Neuronal stem cell (in vitro differentiated cells): Measurements from ENCODE around the gene DUSP3.
A peak's percentile ranks its signal among the peaks of the same experiment; 100 is the strongest.

Source experiments
- DNase-seq: peaks from one replicate; pipeline ENCODE4 v3.0.0-alpha.2; 2013; ENCODE audit warnings: low spot score
- H2AFZ ChIP-seq: one replicate; pipeline ENCODE4 v1.6.1; 2013; ENCODE audit warnings: mild to moderate bottlenecking, low read length, inconsistent platforms
- H2AK5ac ChIP-seq: 2 replicates; pipeline ENCODE4 v1.6.1; 2013; ENCODE audit warnings: low read depth, mild to moderate bottlenecking, inconsistent platforms, low read length, moderate library complexity, mixed read lengths
- H2BK120ac ChIP-seq: 2 replicates; pipeline ENCODE4 v1.6.1; 2013; ENCODE audit warnings: low read depth, mild to moderate bottlenecking, inconsistent platforms, low read length, moderate library complexity, mixed read lengths
- H2BK12ac ChIP-seq: one replicate; pipeline ENCODE4 v1.6.1; 2013; ENCODE audit warnings: low read length, inconsistent platforms
- H2BK15ac ChIP-seq: 2 replicates; pipeline ENCODE4 v1.6.1; 2013; ENCODE audit warnings: mild to moderate bottlenecking, low read length, inconsistent platforms, mixed read lengths
- H2BK5ac ChIP-seq: one replicate; pipeline ENCODE4 v1.6.1; 2013; ENCODE audit warnings: inconsistent platforms, mild to moderate bottlenecking, low read length, moderate library complexity
- H3K14ac ChIP-seq: one replicate; pipeline ENCODE4 v1.6.1; 2013; ENCODE audit warnings: low read length, inconsistent platforms
- H3K18ac ChIP-seq: 2 replicates; pipeline ENCODE4 v1.6.1; 2013; ENCODE audit warnings: low read length, inconsistent platforms
- H3K23ac ChIP-seq: 2 replicates; pipeline ENCODE4 v1.6.1; 2013; ENCODE audit warnings: low read depth, mild to moderate bottlenecking, mixed read lengths, low read length, inconsistent platforms; ENCODE audit not compliant: poor library complexity
- H3K27ac ChIP-seq: replicated peaks from 3 replicates; pipeline ENCODE4 v1.5.1; 2013; ENCODE audit warnings: low read length, inconsistent platforms
- H3K27me3 ChIP-seq, 3 experiments: 2 replicates each; pipeline ENCODE4 v1.6.1; 2013; ENCODE audit warnings: low read length in 3 of 3, mild to moderate bottlenecking in 2 of 3, inconsistent platforms in 1 of 3, low read depth in 1 of 3, mixed read lengths in 1 of 3, moderate library complexity in 1 of 3; ENCODE audit not compliant: control insufficient read depth in 3 of 3, insufficient read depth in 3 of 3
- H3K36me3 ChIP-seq, 2 donors: replicated peaks in 1 of 2; 2 replicates each; pipeline ENCODE4 v1.6.1; 2013; ENCODE audit warnings: low read length in 2 of 2; ENCODE audit not compliant: control insufficient read depth in 2 of 2, insufficient read depth in 2 of 2
- H3K4ac ChIP-seq: 2 replicates; pipeline ENCODE4 v1.6.1; 2013; ENCODE audit warnings: inconsistent platforms, mild to moderate bottlenecking, low read length, moderate library complexity
- H3K4me1 ChIP-seq, 2 donors: 1 replicate in 1 of 2; 2 replicates in 1 of 2; pipeline ENCODE4 v1.6.1; 2013; ENCODE audit warnings: low read length in 2 of 2, low read depth in 1 of 2; ENCODE audit not compliant: control insufficient read depth in 2 of 2, insufficient read depth in 1 of 2
- H3K4me2 ChIP-seq: one replicate; pipeline ENCODE4 v1.6.1; 2013; ENCODE audit warnings: mild to moderate bottlenecking, low read length, inconsistent platforms; ENCODE audit not compliant: insufficient read depth, poor library complexity, severe bottlenecking
- H3K4me3 ChIP-seq, 2 donors: 2 replicates each; pipeline ENCODE4 v1.5.1; 2013; ENCODE audit warnings: low read length in 2 of 2, mild to moderate bottlenecking in 2 of 2, inconsistent platforms in 1 of 2, moderate library complexity in 1 of 2
- H3K79me1 ChIP-seq: one replicate; pipeline ENCODE4 v1.6.1; 2013; ENCODE audit warnings: low read depth, mild to moderate bottlenecking, inconsistent platforms, low read length, moderate library complexity
- H3K9ac ChIP-seq: one replicate; pipeline ENCODE4 v1.6.1; 2013; ENCODE audit warnings: mild to moderate bottlenecking, low read depth, low read length, inconsistent platforms; ENCODE audit not compliant: poor library complexity
- H3K9me3 ChIP-seq, 2 donors: replicated peaks in 1 of 2; 2 replicates each; pipeline versions ENCODE3 to v1.6.1; 2013; ENCODE audit warnings: low read length in 2 of 2, mild to moderate bottlenecking in 2 of 2, inconsistent platforms in 1 of 2, low read depth in 1 of 2, mixed read lengths in 1 of 2, moderate library complexity in 1 of 2; ENCODE audit not compliant: control insufficient read depth in 2 of 2, insufficient read depth in 1 of 2
- H4K8ac ChIP-seq: one replicate; pipeline ENCODE4 v1.6.1; 2013; ENCODE audit warnings: low read depth, mild to moderate bottlenecking, inconsistent platforms, low read length, moderate library complexity
- H4K91ac ChIP-seq: one replicate; pipeline ENCODE4 v1.6.1; 2013; ENCODE audit warnings: low read length, low read depth, mild to moderate bottlenecking, inconsistent platforms; ENCODE audit not compliant: poor library complexity
- WGBS, 2 donors: extraction: QIAGEN DNeasy Blood & Tissue Kit; methylation state at CpG; one replicate each; pipeline ENCODE4 v1.1.7; 2013; ENCODE audit warnings: missing lambda C conversion rate in 2 of 2, mixed read lengths in 1 of 2; ENCODE audit not compliant: insufficient read length in 2 of 2, insufficient replicate concordance in 1 of 2; ENCODE audit errors: extremely low coverage in 2 of 2; 5-methylcytosine and 5-hydroxymethylcytosine counted together

The DUSP3 gene

GRCh38 chr17:43767713-43768059, 11.1 kb downstream of the DUSP3 start:
- Histone ChIP-seq H3K4me1 (no peaks in the 10 kb centered on the region), H4K91ac (no peak overlapping the region), H2BK15ac (no peak overlapping the region), H3K36me3 (peaks cover 20 to 32% of the 10 kb centered on the region in 2 donors), H3K14ac (no peak overlapping the region), H3K4ac (no peak overlapping the region), H2AK5ac (no peak overlapping the region), H3K9me3 (no peaks in the 10 kb centered on the region), H3K4me2 (no peak overlapping the region), H4K8ac (no peak overlapping the region), H3K4me3 (no peak overlapping the region), H2AFZ (no peak overlapping the region), H3K27me3 (no peaks in the 10 kb centered on the region), H2BK12ac (no peak overlapping the region), H2BK120ac (no peak overlapping the region), H3K27ac (no peak overlapping the region), H3K79me1 (peaks cover 3% of the 10 kb centered on the region), H3K9ac (peak overlapping the region; percentile 3), H3K18ac (no peak overlapping the region), H3K23ac (no peak overlapping the region), H2BK5ac (no peak overlapping the region)
- WGBS, 2 donors = no CpG with 5 or more reads among the region's 5 CpGs
- DNase-seq = no peak

GRCh38 chr17:43767053-43767712, 11.6 kb downstream of the DUSP3 start:
- H3K4me2 ChIP-seq = no peak overlapping the region
- no peak overlapping the region for H2BK5ac ChIP-seq
- peak overlapping the region; percentile 3 for H3K9ac ChIP-seq
- H3K23ac ChIP-seq = no peak overlapping the region
- H2BK120ac ChIP-seq = no peak overlapping the region
- no peak overlapping the region for H4K8ac ChIP-seq
- no peak overlapping the region for H2AFZ ChIP-seq
- H3K14ac ChIP-seq = no peak overlapping the region
- no peak overlapping the region for H2AK5ac ChIP-seq
- H2BK12ac ChIP-seq = no peak overlapping the region
- H3K18ac ChIP-seq = no peak overlapping the region
- no peak overlapping the region for H3K4ac ChIP-seq
- peak overlapping the region in 1 of 2 donors; percentile 36 for H3K4me3 ChIP-seq
- no peak overlapping the region for H3K27ac ChIP-seq
- DNase-seq = no peak
- no peak overlapping the region for H2BK15ac ChIP-seq
- no peak overlapping the region for H4K91ac ChIP-seq
- H3K4me1 ChIP-seq = no peaks in the 10 kb centered on the region
- H3K79me1 ChIP-seq = no peaks in the 10 kb centered on the region
- no peaks in the 10 kb centered on the region for H3K9me3 ChIP-seq
- peaks cover 15 to 27% of the 10 kb centered on the region in 2 donors for H3K36me3 ChIP-seq
- no CpG with 5 or more reads among the region's 6 CpGs for WGBS, 2 donors
- no peaks in the 10 kb centered on the region for H3K27me3 ChIP-seq

- Histone ChIP-seq H2BK5ac (no peak overlapping the region), H3K4me1 (no peaks in the 10 kb centered on the region)
Measured at GRCh38 chr17:43766413-43767052, 12.2 kb downstream of the DUSP3 start.

GRCh38 chr17:43760254-43760852, 18.4 kb downstream of the DUSP3 start:
- H3K23ac ChIP-seq = no peak overlapping the region
- H3K18ac ChIP-seq = no peak overlapping the region
- no peak overlapping the region for H3K14ac ChIP-seq
- H3K27me3 ChIP-seq = peaks cover 0 to 40% (median 19%) of the 10 kb centered on the region in 3 experiments
- no peak overlapping the region for H2BK12ac ChIP-seq
- H3K4me2 ChIP-seq = no peak overlapping the region
- H3K4me3 ChIP-seq = no peak overlapping the region
- no peak overlapping the region for H3K4ac ChIP-seq
- no peak overlapping the region for H3K27ac ChIP-seq
- no peak overlapping the region for H2BK120ac ChIP-seq
- no peaks in the 10 kb centered on the region for H3K9me3 ChIP-seq
- peaks cover 4 to 6% of the 10 kb centered on the region in 2 donors for H3K4me1 ChIP-seq
- H3K36me3 ChIP-seq = no peaks in the 10 kb centered on the region
- H2AK5ac ChIP-seq = no peak overlapping the region
- H3K9ac ChIP-seq = no peak overlapping the region
- WGBS, 2 donors = no CpG with 5 or more reads among the region's 10 CpGs
- peak; percentile 93 for DNase-seq
- H4K8ac ChIP-seq = no peak overlapping the region
- no peak overlapping the region for H2BK5ac ChIP-seq
- no peak overlapping the region for H2BK15ac ChIP-seq
- no peak overlapping the region for H4K91ac ChIP-seq
- peak overlapping the region; percentile 46 for H2AFZ ChIP-seq
- no peaks in the 10 kb centered on the region for H3K79me1 ChIP-seq

More at GRCh38 chr17:43766413-43767052, 12.2 kb downstream of the DUSP3 start:
- Histone ChIP-seq H3K27ac (no peak overlapping the region), H3K4me2 (no peak overlapping the region), H3K23ac (no peak overlapping the region), H3K36me3 (peaks cover 13 to 24% of the 10 kb centered on the region in 2 donors), H3K79me1 (no peaks in the 10 kb centered on the region), H3K27me3 (no peaks in the 10 kb centered on the region), H3K18ac (no peak overlapping the region), H3K9ac (no peak overlapping the region), H3K4me3 (no peak overlapping the region), H3K9me3 (no peaks in the 10 kb centered on the region), H2BK12ac (no peak overlapping the region), H2AFZ (no peak overlapping the region), H2BK120ac (no peak overlapping the region), H2BK15ac (no peak overlapping the region), H3K4ac (no peak overlapping the region), H2AK5ac (no peak overlapping the region), H3K14ac (no peak overlapping the region), H4K8ac (no peak overlapping the region), H4K91ac (no peak overlapping the region)
- peak; percentile 68 for DNase-seq
- no CpG with 5 or more reads among the region's 7 CpGs for WGBS, 2 donors
